Stimulated activated CD8-positive, alpha-beta memory T cell treated with anti-CD3 and anti-CD28 coated beads, Interleukin-7, amount 100 ng/mL, for 24 hours (primary cell): ENCODE data around the gene KIF21A.
"Not testable (repeated sequence)": the region's sequence is repeated elsewhere in the genome, so short reads cannot be mapped to it uniquely, and the experiment has no call there.

Experiments used
- DNase-seq: peaks from one replicate; pipeline ENCODE4 v3.0.0-alpha.2; 2020; ENCODE audit warnings: low read depth

The KIF21A gene

GRCh38 chr12:39344926-39345325 lies 98.0 kb downstream of the KIF21A start:
- no peak for DNase-seq

- DNase-seq = no peak
Measured at GRCh38 chr12:39343665-39344064, 99.3 kb downstream of the KIF21A start.

GRCh38 chr12:39341761-39342160 lies 101.2 kb downstream of the KIF21A start:
- DNase-seq = no peak

GRCh38 chr12:39341179-39341578 lies 101.7 kb downstream of the KIF21A start:
- DNase-seq = no peak

DNA sequence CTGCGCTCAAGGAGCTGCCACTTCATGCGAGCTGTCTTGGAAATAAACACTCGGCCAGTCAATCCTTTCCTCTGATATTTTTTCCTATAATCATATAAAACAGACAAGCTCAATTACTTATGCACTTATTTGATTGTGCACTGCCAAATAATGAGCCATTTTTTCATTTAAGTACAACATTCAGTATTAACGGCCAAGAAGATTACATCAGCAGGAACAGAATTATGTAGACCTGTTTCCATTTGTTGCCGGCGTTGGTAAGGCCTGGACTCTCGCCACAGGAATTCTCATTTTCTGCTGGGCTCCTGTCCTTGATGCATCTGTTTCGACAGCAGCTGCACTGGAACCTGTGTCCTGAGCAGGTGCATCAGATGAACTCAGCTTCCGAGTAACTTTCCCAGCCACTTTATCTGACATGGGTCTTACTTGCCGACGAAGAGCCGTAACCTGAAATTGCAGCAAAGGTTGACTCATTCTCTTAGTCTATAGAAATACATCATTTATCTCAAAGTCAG lies 110.2 kb downstream of the KIF21A start:
- no peak for DNase-seq

GRCh38 chr12:39331539-39332261 lies 111.2 kb downstream of the KIF21A start:
- DNase-seq = no peak

GRCh38 chr12:39329876-39330275 lies 113.0 kb downstream of the KIF21A start:
- DNase-seq = no peak

DNA sequence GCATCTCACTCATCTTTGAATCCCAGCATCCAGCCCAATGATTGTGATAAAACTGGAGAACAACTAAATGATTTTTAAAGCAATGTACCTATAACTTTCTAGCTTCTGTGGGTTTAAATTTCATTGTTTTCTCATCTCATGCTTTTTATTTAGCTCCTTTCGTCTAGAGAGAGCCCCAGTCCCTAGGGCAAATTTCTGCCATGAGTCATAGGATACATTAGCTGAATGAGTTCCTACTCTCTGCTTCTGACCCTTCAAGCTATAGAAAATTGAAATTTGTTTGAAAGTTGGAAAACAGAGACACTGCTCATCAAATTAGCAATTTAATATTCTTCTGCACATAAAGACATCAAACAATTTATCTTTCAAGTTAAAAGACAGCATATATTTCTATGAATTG lies 113.9 kb downstream of the KIF21A start:
- no peak for DNase-seq

DNA sequence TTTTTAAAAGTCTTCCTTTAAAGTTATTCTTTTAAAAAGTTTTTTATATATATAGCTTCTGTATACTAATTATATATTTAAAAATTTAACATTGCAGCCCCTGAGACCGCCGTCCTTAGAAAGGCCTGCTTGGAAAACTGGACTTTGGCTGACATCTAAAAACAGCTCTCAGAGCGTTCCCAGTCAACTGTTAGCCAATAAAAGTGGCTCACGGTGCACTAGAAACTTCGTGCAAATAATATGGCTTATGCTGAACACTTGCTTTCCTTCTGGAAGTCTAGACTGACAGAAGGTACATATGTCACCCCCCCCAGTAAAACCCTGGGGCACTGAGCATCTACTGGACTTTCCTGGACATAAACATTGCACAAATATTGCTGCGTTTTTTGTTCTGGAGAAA lies 115.0 kb downstream of the KIF21A start:
- no peak for DNase-seq

GRCh38 chr12:39327510-39327909 lies 115.4 kb downstream of the KIF21A start:
- no peak for DNase-seq

DNA sequence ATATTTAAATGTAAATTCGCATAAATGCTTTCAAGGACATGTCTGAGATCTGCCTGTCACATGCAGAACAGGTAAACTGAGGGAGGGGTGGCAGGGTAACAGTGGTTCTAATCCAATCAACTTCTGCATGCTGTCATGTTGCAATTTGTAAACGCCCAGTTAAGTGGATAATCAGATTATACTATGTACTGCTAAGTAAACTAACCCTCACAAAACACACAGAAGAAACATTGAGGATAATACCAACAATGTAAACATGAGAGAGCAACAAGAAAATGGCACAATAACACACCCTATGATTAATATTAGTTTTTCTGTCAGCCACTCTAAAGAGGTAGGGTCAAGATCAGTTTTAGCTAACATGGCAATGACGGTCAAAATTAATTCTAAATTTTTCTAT lies 123.7 kb downstream of the KIF21A start:
- DNase-seq = no peak

- DNase-seq = no peak
Measured at GRCh38 chr12:39314547-39314946, 128.4 kb downstream of the KIF21A start.

- no peak for DNase-seq
Measured at GRCh38 chr12:39309516-39309915, 133.4 kb downstream of the KIF21A start.

- DNase-seq = no peak
Measured at GRCh38 chr12:39301422-39301821, 141.5 kb downstream of the KIF21A start.

- DNase-seq = no peak
Measured at GRCh38 chr12:39300799-39301198, 142.1 kb downstream of the KIF21A start.

DNA sequence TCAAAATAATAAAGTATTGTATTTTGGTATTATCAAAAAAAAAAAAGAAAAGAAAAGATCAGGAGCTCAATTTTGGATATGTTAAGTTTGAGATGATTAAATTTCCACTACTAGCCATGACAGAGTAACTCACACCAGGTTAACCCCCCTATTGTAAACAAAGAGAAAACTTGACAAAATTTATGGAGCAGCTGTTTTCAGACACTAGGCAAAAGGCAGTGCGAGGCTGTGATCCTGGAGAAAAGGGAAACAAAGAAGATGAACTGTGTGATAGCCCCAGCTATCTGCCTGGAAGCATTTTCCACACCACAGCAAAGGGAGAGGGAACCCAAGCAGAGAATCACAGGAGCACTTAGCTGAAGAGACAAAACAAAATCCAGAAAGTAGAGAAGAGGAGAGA lies 145.0 kb downstream of the KIF21A start:
- DNase-seq = no peak

DNA sequence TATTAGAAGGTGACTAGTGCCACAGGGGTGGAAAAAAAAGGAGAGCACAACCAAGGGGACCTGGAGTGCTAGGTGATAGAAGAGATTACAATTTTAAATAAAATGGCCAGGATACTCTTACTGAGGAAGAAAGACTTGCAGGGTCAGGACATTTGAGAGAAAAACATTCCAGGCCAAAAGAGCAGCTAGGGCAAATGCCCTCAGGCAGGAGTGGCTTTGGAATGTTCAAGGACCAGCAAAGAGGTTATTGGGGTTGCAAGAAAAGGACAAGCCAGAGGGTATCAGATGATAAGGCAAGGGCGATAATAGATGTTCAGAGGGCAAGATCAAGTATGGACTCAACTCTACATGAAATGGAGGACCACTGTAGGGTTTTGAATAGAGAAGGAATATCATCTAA lies 146.4 kb downstream of the KIF21A start:
- DNase-seq = no peak

GRCh38 chr12:39295593-39295992 lies 147.3 kb downstream of the KIF21A start:
- not testable (repeated sequence) for DNase-seq

- no peak for DNase-seq
Measured at GRCh38 chr12:39294715-39295114, 148.2 kb downstream of the KIF21A start.

GRCh38 chr12:39292125-39292630 lies 150.7 kb downstream of the KIF21A start:
- DNase-seq = no peak

DNA sequence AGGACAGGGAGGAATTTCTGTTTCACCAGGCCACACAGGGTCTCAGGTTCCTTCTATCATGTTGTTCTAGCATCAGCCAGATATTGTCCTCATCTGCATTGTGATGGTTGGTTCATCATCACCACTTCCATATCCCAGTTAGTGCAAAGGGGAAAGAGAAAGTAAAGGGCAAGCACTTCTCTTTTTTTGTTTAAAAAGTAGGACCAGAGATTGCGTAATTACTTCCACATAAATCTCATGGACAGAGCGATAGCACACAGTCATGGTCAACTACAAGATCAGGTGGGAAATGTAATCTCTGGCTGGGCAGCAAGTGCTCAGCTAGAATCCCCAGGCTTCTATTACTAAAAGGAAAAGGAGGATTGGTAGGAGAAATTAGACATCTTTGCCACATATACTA lies 155.1 kb downstream of the KIF21A start:
- DNase-seq = no peak

DNA sequence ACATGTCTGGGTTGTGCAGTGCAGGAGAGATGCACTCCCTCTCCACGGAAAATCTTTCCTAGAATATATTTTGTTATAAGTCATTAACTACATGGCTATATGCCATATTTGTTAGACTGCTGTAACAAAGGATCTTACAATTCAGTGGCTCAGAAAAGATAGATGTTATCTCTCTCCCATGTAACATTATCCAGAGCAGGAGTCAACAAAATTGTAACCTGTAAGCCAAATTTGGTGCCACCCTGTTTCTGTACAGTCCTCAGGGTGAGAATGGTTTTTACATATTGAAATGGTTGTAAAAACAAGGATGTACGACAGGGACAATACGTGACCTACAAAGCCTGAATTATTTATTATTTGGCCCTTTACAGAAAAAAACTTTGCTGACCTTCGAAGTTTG lies 155.5 kb downstream of the KIF21A start:
- DNase-seq = no peak

DNA sequence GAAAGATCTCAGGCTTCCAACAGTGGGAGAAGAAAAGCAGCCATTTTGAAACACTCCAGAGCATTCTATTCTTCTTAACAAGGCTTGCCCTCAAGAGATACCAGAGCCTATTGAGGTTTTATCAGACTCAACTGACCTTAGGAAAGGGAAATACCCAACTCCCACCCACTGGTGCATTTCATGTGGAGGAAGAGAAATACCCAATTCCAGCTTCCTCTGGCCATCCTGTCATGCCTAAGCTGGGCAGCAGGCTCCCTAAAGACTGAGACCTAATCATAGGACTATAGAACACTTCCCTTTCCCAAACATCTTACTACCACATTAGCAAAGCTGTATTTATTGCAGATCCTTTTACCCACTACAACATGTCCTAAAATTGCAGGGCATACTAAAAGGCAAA lies 164.5 kb downstream of the KIF21A start:
- DNase-seq = no peak

GRCh38 chr12:39277416-39277815 lies 165.5 kb downstream of the KIF21A start:
- DNase-seq = no peak
